Measurements from ENCODE around the gene GRB10. TPM values are rescaled to one million over a fixed set of nuclear protein-coding genes. Genes with fewer than 3 reads are reported as not detected.

Gene GRB10
- total RNA-seq, 1 experiment from 2014 or later: 47.9 TPM

GRCh38 chr7:50644586-50644985 lies 138.1 kb downstream of the GRB10 start:
- ChIA-PET CTCF (no interaction called here), POLR2A (ENCODE audit: unreplicated experiment) (no interaction called here)
- H4K20me1 ChIP-seq (ENCODE audit: insufficient read depth): peaks cover 20% of the 10 kb centered on the region
- H3F3A ChIP-seq (ENCODE audit: insufficient read depth, low read depth): no peaks in the 10 kb centered on the region
- no peaks in the 10 kb centered on the region for H3K27me3 ChIP-seq (ENCODE audit: insufficient read depth, low read depth)
- intact Hi-C loops (cut with micrococcal nuclease; ENCODE audit: unreplicated experiment): no loop called here
- H3K79me2 ChIP-seq (ENCODE audit: low read depth): no peaks in the 10 kb centered on the region
- no peaks in the 10 kb centered on the region for H3K36me3 ChIP-seq (ENCODE audit: low read depth)
- H3K4me2 ChIP-seq: no peak overlapping the region
- H3K9me2 ChIP-seq (ENCODE audit: insufficient read depth): no peaks in the 10 kb centered on the region
- no peak for TF ChIP-seq CTCF (conservative IDR thresholded peaks at IDR 0.05)
- no peak for TF ChIP-seq EZH2 (IDR thresholded peaks at IDR 0.05; ENCODE audit: low read depth)
- H3K4me3 ChIP-seq: no peak overlapping the region
- no peak overlapping the region for H3K27ac ChIP-seq
- no peaks in the 10 kb centered on the region for H3K4me1 ChIP-seq (replicated peaks; ENCODE audit: insufficient read depth)
- no peak overlapping the region for H2AFZ ChIP-seq
- no peak for DNase-seq
- no TSS peak for BruUV-seq (replicated peaks)
- no peaks in the 10 kb centered on the region for H3K9me3 ChIP-seq (ENCODE audit: insufficient read depth, low read depth)

GRCh38 chr7:50644114-50644513 lies 138.6 kb downstream of the GRB10 start:
- H3K4me3 ChIP-seq: no peak overlapping the region
- no peaks in the 10 kb centered on the region for H3K9me3 ChIP-seq (ENCODE audit: insufficient read depth, low read depth)
- BruUV-seq (replicated peaks): no TSS peak
- POLR2A ChIA-PET (ENCODE audit: unreplicated experiment): no interaction called here
- intact Hi-C loops (cut with micrococcal nuclease; ENCODE audit: unreplicated experiment): no loop called here
- H3K36me3 ChIP-seq (ENCODE audit: low read depth): no peaks in the 10 kb centered on the region
- H3K4me2 ChIP-seq: no peak overlapping the region
- no peaks in the 10 kb centered on the region for H3K9me2 ChIP-seq (ENCODE audit: insufficient read depth)
- H3K4me1 ChIP-seq (replicated peaks; ENCODE audit: insufficient read depth): no peaks in the 10 kb centered on the region
- peaks cover 20% of the 10 kb centered on the region for H4K20me1 ChIP-seq (ENCODE audit: insufficient read depth)
- H3K27ac ChIP-seq: no peak overlapping the region
- no peak overlapping the region for H2AFZ ChIP-seq
- H3K27me3 ChIP-seq (ENCODE audit: insufficient read depth, low read depth): no peaks in the 10 kb centered on the region
- H3K79me2 ChIP-seq (ENCODE audit: low read depth): no peaks in the 10 kb centered on the region
- CTCF ChIA-PET: no interaction called here
- TF ChIP-seq CTCF (conservative IDR thresholded peaks at IDR 0.05) (no peak), EZH2 (IDR thresholded peaks at IDR 0.05; ENCODE audit: low read depth) (no peak)
- DNase-seq: no peak
- no peaks in the 10 kb centered on the region for H3F3A ChIP-seq (ENCODE audit: insufficient read depth, low read depth)

GRCh38 chr7:50641442-50642405 lies 141.0 kb downstream of the GRB10 start:
- no peaks in the 10 kb centered on the region for H3K9me2 ChIP-seq (ENCODE audit: insufficient read depth)
- no TSS peak for BruUV-seq (replicated peaks)
- TF ChIP-seq CTCF (conservative IDR thresholded peaks at IDR 0.05): no peak; the same call in 1 of the 2 replicates
- TF ChIP-seq EZH2 (IDR thresholded peaks at IDR 0.05; ENCODE audit: low read depth): no peak
- no peak overlapping the region for H3K4me2 ChIP-seq
- H3F3A ChIP-seq (ENCODE audit: insufficient read depth, low read depth): no peaks in the 10 kb centered on the region; the same call in 1 of the 2 replicates
- H3K9me3 ChIP-seq (ENCODE audit: insufficient read depth, low read depth): no peaks in the 10 kb centered on the region
- ChIA-PET CTCF (interaction anchor here (0.6 to 0.8 kb wide), 2 partner anchors 113 to 174 kb away, joined by 3 read pairs; no protein-coding TSS in a partner anchor), POLR2A (ENCODE audit: unreplicated experiment) (no interaction called here)
- H3K79me2 ChIP-seq (ENCODE audit: low read depth): 0 out of 2 replicates have a peak, but pooled peaks cover under 1% of the 10 kb centered on the region
- intact Hi-C loops (cut with micrococcal nuclease; ENCODE audit: unreplicated experiment): no loop called here
- H2AFZ ChIP-seq: no peak overlapping the region
- H3K4me3 ChIP-seq: no peak overlapping the region
- no peak for DNase-seq
- no peaks in the 10 kb centered on the region for H3K4me1 ChIP-seq (replicated peaks; ENCODE audit: insufficient read depth)
- no peaks in the 10 kb centered on the region for H3K27me3 ChIP-seq (ENCODE audit: insufficient read depth, low read depth)
- no peak overlapping the region for H3K27ac ChIP-seq
- no peaks in the 10 kb centered on the region for H3K36me3 ChIP-seq (ENCODE audit: low read depth)
- peaks cover 32% of the 10 kb centered on the region for H4K20me1 ChIP-seq (ENCODE audit: insufficient read depth)
